Right ventricle myocardium inferior (tissue), 1 donor: Measurements from ENCODE around the gene IL4R. TPM values are rescaled to one million over a fixed set of nuclear protein-coding genes. Genes with fewer than 3 reads are reported as not detected.
"Not testable (repeated sequence)": the region's sequence is repeated elsewhere in the genome, so short reads cannot be mapped to it uniquely, and the experiment has no call there.

ENCODE experiments used
- ATAC-seq: fragments of 200-7000 bp; cut with Tn5 transposase; one replicate; pipeline ENCODE4 v1.9.1; 2020; ENCODE audit warnings: mild to moderate bottlenecking, moderate library complexity
- DNase-seq: peaks from one replicate; pipeline ENCODE4 v3.0.0; 2021; ENCODE audit errors: missing footprints
- intact Hi-C: fragments of 100-400 bp; cut with DNase I; formaldehyde crosslinking; loops from one replicate; pipeline ENCODE4 v1.11.0; 2022
- total RNA-seq: library from RNA; stranded (reverse); fragmentation: NEBNext Ultra II Directional; extraction: Animal tissue kit (Norgen Biotek cat#: 25700); gene quantifications from one replicate; pipeline ENCODE4 v1.2.1, GENCODE V29; 2021
- donor health status: DM: no; HTN: yes; CAD: no; lungs with severe emphysema.

IL4R gene
- total RNA-seq, 1 donor from 2014 or later: 11.1 TPM

- intact Hi-C loops: no loop called here
- ATAC-seq: no peak
Observed at GRCh38 chr16:27404163-27404823, 90.5 kb downstream of the IL4R start.

GRCh38 chr16:27405546-27406451 is 92.0 kb downstream of the IL4R start:
- no peak for DNase-seq
- ATAC-seq: no peak
- intact Hi-C loops: no loop called here

More at GRCh38 chr16:27404163-27404823, 90.5 kb downstream of the IL4R start:
- no peak for DNase-seq

GRCh38 chr16:27406511-27407128 is 92.8 kb downstream of the IL4R start:
- intact Hi-C loops: no loop called here
- ATAC-seq (no peak), DNase-seq (no peak)

- no peak for DNase-seq
- intact Hi-C loops: no loop called here
- ATAC-seq: no peak
Observed at GRCh38 chr16:27407133-27407532, 93.4 kb downstream of the IL4R start.

GRCh38 chr16:27408012-27408601 is 94.3 kb downstream of the IL4R start:
- intact Hi-C loops: no loop called here
- DNase-seq (no peak), ATAC-seq (no peak)

- intact Hi-C loops: no loop called here
- ATAC-seq (no peak), DNase-seq (no peak)
Observed at GRCh38 chr16:27408602-27409031, 94.8 kb downstream of the IL4R start.

GRCh38 chr16:27409958-27410357 is 96.2 kb downstream of the IL4R start:
- DNase-seq, ATAC-seq, intact Hi-C loops: not testable (repeated sequence)

- DNase-seq (no peak), ATAC-seq (no peak)
- intact Hi-C loops: no loop called here
Observed at GRCh38 chr16:27410761-27411160, 97.0 kb downstream of the IL4R start.

- DNase-seq (no peak), ATAC-seq (no peak)
- intact Hi-C loops: no loop called here
Observed at GRCh38 chr16:27413956-27414355, 100.2 kb downstream of the IL4R start.

Other genes with a start within 250 kb of the IL4R start
- gene C16orf82, start 247.0 kb upstream of the IL4R start, total RNA-seq: not detected
- gene KDM8, start 110.4 kb upstream of the IL4R start, total RNA-seq: 3.5 TPM
- 35.8 TPM for gene NSMCE1, start 45.2 kb upstream of the IL4R start, total RNA-seq
- 0.14 TPM for gene IL21R, start 88.2 kb downstream of the IL4R start, total RNA-seq
- gene GTF3C1, start 235.9 kb downstream of the IL4R start, total RNA-seq: 45.1 TPM
- 8.0 TPM for gene KATNIP, start 236.2 kb downstream of the IL4R start, total RNA-seq